ENCODE results near the gene CD151.
A peak's percentile ranks its signal among the peaks of the same experiment; 100 is the strongest.

DNA sequence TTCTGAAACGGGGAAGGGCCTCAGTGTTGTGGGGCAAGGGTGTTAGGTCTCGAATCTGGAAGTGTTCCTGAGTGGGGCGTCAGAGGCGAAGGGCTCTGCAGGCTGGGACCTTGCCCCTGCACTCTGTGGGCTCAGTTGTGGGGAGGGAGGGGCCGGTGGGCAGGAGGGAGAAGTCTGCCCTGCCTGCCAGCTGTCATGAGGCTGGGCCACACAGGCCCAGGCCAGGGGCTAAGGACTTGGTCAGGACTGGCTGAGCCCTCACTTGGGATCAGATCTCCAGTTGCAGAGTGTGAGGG, 4.9 kb upstream of the CD151 start, which contains the start of gene CRACR2B:
- TF ChIP-seq, protein P1, sequence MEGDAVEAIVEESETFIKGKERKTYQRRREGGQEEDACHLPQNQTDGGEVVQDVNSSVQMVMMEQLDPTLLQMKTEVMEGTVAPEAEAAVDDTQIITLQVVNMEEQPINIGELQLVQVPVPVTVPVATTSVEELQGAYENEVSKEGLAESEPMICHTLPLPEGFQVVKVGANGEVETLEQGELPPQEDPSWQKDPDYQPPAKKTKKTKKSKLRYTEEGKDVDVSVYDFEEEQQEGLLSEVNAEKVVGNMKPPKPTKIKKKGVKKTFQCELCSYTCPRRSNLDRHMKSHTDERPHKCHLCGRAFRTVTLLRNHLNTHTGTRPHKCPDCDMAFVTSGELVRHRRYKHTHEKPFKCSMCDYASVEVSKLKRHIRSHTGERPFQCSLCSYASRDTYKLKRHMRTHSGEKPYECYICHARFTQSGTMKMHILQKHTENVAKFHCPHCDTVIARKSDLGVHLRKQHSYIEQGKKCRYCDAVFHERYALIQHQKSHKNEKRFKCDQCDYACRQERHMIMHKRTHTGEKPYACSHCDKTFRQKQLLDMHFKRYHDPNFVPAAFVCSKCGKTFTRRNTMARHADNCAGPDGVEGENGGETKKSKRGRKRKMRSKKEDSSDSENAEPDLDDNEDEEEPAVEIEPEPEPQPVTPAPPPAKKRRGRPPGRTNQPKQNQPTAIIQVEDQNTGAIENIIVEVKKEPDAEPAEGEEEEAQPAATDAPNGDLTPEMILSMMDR (IDR thresholded peaks at IDR 0.05) = no peak
- peak in 1 of 2 donors; percentile 58 for TF ChIP-seq POLR2A (IDR thresholded peaks at IDR 0.05)
